ENCODE data around the gene COA4. TPM values are rescaled to one million over a fixed set of nuclear protein-coding genes. Genes with fewer than 3 reads are reported as not detected.
A peak's percentile ranks its signal among the peaks of the same experiment; 100 is the strongest.

The COA4 gene
- total RNA-seq, 1 experiment from 2014 or later, result 103 TPM

- Mint-ChIP-seq H3K36me3 (ENCODE audit: insufficient read depth, unreplicated experiment) (peaks cover 62% of the 10 kb centered on the region), H3K4me3 (ENCODE audit: unreplicated experiment) (no peak overlapping the region), H3K4me1 (ENCODE audit: insufficient read depth, unreplicated experiment) (no peaks in the 10 kb centered on the region), H3K27me3 (ENCODE audit: insufficient read depth, unreplicated experiment) (no peaks in the 10 kb centered on the region), H3K27ac (ENCODE audit: low read depth, unreplicated experiment) (no peak overlapping the region), H3K9me3 (ENCODE audit: unreplicated experiment) (no peaks in the 10 kb centered on the region)
- no TSS peak for BruUV-seq (replicated peaks)
- intact Hi-C loops (cut with micrococcal nuclease), result no loop called here
- no peak for TF ChIP-seq CTCF (IDR thresholded peaks at IDR 0.05; ENCODE audit: unreplicated experiment)
- DNase-seq (ENCODE audit: unreplicated experiment), result no peak
- ChIA-PET POLR2A (interaction anchor here (0.6 kb wide), 1 partner anchor 1350 kb away, joined by 4 read pairs; no protein-coding TSS in a partner anchor), CTCF (no interaction called here)
Measured at GRCh38 chr11:73902303-73902702, 25.7 kb upstream of the COA4 start.

- DNase-seq (ENCODE audit: unreplicated experiment), result no peak
- no peaks in the 10 kb centered on the region for H3K9me3 Mint-ChIP-seq (ENCODE audit: unreplicated experiment)
- ChIA-PET CTCF (interaction anchor here (0.6 kb wide), 2 partner anchors 174 to 304 kb away, joined by 3 read pairs; no protein-coding TSS in a partner anchor), POLR2A (interaction anchor here (0.6 kb wide), 1 partner anchor 554 kb away, joined by 3 read pairs; no protein-coding TSS in a partner anchor)
- no peak for TF ChIP-seq CTCF (IDR thresholded peaks at IDR 0.05; ENCODE audit: unreplicated experiment)
- H3K4me3 Mint-ChIP-seq (ENCODE audit: unreplicated experiment), result no peak overlapping the region
- no peaks in the 10 kb centered on the region for H3K27me3 Mint-ChIP-seq (ENCODE audit: insufficient read depth, unreplicated experiment)
- no TSS peak for BruUV-seq (replicated peaks)
- intact Hi-C loops (cut with micrococcal nuclease), result no loop called here
- peaks cover 37% of the 10 kb centered on the region for H3K36me3 Mint-ChIP-seq (ENCODE audit: insufficient read depth, unreplicated experiment)
- H3K4me1 Mint-ChIP-seq (ENCODE audit: insufficient read depth, unreplicated experiment), result peaks cover 6% of the 10 kb centered on the region
- peak overlapping the region; percentile 6 for H3K27ac Mint-ChIP-seq (ENCODE audit: low read depth, unreplicated experiment)
Measured at GRCh38 chr11:73894725-73895335, 18.2 kb upstream of the COA4 start.

GRCh38 chr11:73893041-73893440 lies 16.4 kb upstream of the COA4 start:
- no peak for DNase-seq (ENCODE audit: unreplicated experiment)
- peaks cover 29% of the 10 kb centered on the region for H3K36me3 Mint-ChIP-seq (ENCODE audit: insufficient read depth, unreplicated experiment)
- no TSS peak for BruUV-seq (replicated peaks)
- H3K4me1 Mint-ChIP-seq (ENCODE audit: insufficient read depth, unreplicated experiment), result peaks cover 12% of the 10 kb centered on the region
- ChIA-PET CTCF (interaction anchor here (1.0 kb wide), 1 partner anchor 14 kb away, joined by 5 read pairs; no protein-coding TSS in a partner anchor), POLR2A (interaction anchor here (0.6 kb wide), 1 partner anchor 1898 kb away, joined by 3 read pairs; no protein-coding TSS in a partner anchor)
- intact Hi-C loops (cut with micrococcal nuclease), result no loop called here
- H3K9me3 Mint-ChIP-seq (ENCODE audit: unreplicated experiment), result no peaks in the 10 kb centered on the region
- no peak overlapping the region for H3K27ac Mint-ChIP-seq (ENCODE audit: low read depth, unreplicated experiment)
- no peak for TF ChIP-seq CTCF (IDR thresholded peaks at IDR 0.05; ENCODE audit: unreplicated experiment)
- H3K27me3 Mint-ChIP-seq (ENCODE audit: insufficient read depth, unreplicated experiment), result no peaks in the 10 kb centered on the region
- H3K4me3 Mint-ChIP-seq (ENCODE audit: unreplicated experiment), result no peak overlapping the region

GRCh38 chr11:73889536-73889935 lies 12.9 kb upstream of the COA4 start:
- peaks cover 6% of the 10 kb centered on the region for H3K4me1 Mint-ChIP-seq (ENCODE audit: insufficient read depth, unreplicated experiment)
- no peak for TF ChIP-seq CTCF (IDR thresholded peaks at IDR 0.05; ENCODE audit: unreplicated experiment)
- no peaks in the 10 kb centered on the region for H3K27me3 Mint-ChIP-seq (ENCODE audit: insufficient read depth, unreplicated experiment)
- H3K27ac Mint-ChIP-seq (ENCODE audit: low read depth, unreplicated experiment), result no peak overlapping the region
- DNase-seq (ENCODE audit: unreplicated experiment), result no peak
- intact Hi-C loops (cut with micrococcal nuclease), result no loop called here
- BruUV-seq (replicated peaks), result no TSS peak
- POLR2A ChIA-PET, result interaction anchor here (4.2 kb wide), 1 partner anchor 12 kb away, joined by 24 read pairs; the partner anchor contains the start of genes COA4 and PAAF1
- H3K36me3 Mint-ChIP-seq (ENCODE audit: insufficient read depth, unreplicated experiment), result peaks cover 46% of the 10 kb centered on the region
- H3K9me3 Mint-ChIP-seq (ENCODE audit: unreplicated experiment), result no peaks in the 10 kb centered on the region
- CTCF ChIA-PET, result interaction anchor here (0.6 to 1.2 kb wide), 2 partner anchors 32 to 71 kb away, joined by 3 read pairs; no protein-coding TSS in a partner anchor
- no peak overlapping the region for H3K4me3 Mint-ChIP-seq (ENCODE audit: unreplicated experiment)

All from MCF 10A (cell line).